CMK (cell line): ENCODE measurements around the gene BASP1.
"Not testable (repeated sequence)": the region's sequence is repeated elsewhere in the genome, so short reads cannot be mapped to it uniquely, and the experiment has no call there.

ENCODE experiments used
- DNase-seq: peaks from one replicate; pipeline ENCODE4 v3.0.0-alpha.2; 2010; ENCODE audit warnings: low read depth

The BASP1 gene

DNA sequence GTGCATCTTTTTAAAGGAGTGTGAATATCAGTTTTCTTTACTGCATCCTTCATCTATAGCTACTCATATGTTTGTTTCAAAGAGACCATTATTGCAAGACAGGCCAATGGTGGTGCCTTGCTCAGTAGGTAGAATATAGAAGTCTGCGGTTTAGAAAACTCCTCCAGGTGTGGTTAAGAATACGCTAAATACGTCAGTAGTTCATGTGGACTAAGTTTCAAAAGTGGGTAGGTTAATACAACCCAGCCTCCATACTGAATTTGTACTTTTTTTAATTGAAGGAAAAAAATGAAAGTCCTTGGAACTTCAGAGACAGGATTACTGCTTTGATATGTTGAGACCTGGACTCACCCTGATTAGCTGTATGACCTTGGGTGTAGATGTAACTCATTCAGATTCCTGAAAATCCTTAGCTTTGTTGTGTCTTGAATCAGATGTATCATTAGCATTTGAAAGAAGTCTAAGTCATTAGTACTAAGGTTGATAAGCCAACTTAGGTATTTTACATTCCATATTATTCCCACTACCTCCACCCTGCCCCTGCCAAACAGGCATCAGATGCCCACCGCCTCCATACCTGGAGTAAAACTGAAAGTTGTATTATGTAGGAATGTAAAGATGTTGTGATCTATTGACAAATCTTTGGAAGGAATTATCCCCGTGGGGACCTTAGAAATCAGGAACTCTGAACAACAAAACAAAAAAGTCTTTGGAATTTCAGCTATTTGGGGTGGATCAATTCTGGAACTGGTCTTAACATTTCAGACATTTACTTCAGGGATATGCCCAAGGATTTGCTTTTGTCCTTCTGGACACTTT is 6.1 kb downstream of the BASP1 start:
- no peak for DNase-seq

DNA sequence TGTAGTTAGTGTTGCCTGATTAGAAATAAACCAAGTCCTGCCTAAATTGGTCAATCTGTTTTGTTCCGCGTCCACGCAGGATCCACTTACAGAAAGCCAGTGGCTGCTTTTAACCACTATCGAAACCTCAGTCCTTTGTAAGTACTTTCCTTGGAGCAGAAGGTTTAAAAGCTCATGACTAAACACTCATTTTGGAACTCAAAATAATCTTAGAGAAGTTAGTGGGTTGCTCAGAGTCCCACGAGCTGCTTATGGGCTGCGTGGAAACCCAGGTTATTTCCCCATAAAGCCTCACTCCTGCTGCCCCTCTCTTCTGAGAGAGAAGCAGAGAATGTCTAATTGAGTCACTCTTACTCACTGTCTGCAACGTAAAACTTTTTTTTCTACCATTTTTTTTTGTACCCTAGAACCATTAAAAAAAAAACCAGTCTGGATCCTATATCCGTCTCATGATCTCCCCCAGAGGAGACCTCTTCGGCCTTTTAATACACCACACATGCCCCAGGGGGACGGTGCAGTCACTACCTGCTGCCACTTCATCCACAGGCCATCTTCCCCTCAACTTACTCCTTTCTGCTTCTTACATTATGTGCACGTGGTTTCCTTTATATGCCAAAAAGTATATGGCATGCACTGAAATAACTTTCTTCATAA is 7.6 kb downstream of the BASP1 start:
- no peak for DNase-seq

DNA sequence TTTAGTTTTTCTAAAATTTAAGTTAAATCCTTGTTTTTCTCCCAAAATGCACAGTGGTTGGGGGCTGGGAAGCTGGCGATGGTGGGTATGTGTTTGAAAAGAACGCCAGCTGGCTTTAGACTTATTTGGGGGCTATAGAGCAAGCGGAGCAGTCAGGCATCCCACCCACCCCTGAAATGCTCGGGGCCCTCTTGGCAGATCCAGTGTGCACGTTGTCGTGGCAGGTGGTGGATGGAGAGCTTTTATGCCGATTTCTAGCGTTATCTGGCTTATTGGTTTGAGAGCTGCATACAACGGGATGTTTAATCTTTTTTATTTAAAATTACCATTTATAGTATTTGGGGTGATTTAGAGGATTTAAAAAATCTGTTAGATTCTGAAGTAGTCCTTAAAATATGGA is 8.1 kb downstream of the BASP1 start:
- no peak for DNase-seq

DNA sequence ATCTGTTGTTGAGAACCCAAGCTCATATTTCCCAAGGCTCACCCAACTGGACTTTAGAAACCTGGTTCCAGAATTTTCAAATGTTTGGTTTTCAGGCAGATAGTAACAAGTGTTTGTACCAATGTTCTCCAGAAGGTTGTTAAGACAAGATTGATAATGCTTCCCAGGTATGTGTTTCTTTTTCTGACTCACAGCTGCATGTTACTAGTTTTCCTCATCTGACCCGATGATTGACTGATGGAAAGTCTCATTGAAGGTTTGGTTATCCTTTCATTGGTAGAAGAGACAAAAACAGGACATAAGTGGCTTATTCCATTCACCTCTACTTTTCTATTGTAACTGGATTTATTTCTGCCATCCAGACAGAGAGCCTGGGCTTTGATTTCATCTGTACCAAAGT is 10.4 kb downstream of the BASP1 start:
- no peak for DNase-seq

DNA sequence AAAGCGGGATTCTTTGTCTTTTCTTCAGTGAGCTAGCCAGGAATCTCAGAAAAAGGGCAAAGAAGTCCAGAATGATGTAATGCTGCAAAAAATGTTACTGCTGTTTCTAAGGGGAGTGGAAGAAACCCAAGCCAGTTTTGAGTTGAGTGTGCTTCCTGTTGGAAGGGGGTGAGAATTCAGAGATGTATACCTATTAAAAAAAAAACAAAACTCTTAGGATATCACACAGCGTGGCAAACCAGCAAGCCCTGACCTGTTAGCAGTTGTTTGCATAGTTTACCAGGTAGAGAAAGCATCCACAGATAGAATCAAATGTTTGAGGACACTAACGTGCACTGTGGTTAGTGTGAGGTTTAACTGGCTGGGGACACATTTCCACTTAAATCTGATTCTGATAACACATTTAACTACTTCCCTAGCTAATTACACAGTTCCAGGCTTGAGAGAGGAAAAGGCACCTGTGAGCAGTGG is 11.4 kb downstream of the BASP1 start:
- DNase-seq: no peak

DNA sequence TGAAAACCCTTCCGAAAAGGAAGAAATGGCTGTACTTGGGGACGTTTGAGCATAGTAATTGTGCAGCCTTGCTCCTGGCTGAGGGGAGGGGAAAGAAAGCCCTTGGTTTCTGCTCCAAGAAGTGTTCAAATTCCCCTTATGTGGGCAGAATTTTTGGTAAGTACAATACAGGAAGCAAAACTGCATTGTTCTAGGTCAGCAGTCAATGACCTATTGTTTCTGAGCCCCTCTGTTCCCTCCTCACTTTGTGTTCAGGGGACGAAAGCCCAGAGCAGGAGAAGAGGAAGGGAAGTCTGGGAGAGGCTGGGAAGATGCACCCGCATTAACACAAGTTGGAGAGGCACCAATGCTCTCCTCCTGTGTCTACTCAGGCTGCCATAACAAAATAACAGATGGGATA is 11.9 kb downstream of the BASP1 start:
- no peak for DNase-seq

DNA sequence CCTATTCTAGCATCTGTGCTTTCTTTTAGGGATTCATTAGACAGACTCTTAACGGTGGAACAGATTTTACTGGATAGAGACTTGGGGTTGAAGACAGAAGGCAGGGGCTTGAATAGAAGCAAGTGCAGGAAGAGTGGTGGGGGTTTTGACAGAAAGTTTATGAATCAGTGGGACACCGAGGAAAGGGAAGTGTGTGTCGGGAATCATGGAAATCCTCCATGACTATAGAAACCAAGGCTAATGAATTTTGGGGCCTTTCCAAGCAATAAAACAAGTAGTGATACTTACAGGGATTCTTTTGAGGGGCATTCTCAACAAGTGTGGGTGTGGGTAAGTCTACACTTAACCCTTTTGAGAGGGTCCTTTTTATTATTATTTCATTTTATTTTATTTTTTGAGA is 12.8 kb downstream of the BASP1 start:
- no peak for DNase-seq

DNA sequence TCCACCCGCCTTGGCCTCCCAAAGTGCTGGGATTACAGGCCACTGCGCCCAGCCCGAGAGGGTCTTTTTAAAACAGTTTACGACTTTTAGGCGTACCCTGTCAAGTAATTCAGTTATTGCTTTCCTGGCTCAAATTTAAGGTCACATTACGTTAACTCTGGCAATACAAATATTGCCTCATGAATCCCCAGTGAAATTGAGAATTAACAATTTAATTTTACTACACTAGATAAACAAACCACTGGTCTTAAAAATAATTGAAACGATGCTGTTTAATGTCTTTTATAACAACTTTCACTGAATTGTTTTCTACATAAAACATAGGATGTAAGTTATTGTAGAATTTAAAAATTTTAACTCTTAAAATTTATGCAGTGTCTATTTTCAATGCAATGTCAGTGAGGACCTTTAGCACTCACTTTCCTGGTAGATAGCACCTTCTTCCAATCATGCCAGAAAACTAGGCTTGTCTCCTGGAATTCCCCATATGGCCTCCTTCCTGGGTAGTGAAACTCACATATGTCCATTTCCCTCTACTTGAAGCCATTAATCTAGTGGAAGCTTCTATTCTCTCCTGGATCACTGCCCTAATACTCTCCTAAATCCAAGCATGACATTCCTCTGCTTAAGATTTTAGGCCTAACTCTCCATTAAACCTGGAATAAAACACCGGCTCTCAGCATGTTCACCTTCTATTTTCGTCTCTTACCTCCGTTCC is 13.5 kb downstream of the BASP1 start:
- no peak for DNase-seq

DNA sequence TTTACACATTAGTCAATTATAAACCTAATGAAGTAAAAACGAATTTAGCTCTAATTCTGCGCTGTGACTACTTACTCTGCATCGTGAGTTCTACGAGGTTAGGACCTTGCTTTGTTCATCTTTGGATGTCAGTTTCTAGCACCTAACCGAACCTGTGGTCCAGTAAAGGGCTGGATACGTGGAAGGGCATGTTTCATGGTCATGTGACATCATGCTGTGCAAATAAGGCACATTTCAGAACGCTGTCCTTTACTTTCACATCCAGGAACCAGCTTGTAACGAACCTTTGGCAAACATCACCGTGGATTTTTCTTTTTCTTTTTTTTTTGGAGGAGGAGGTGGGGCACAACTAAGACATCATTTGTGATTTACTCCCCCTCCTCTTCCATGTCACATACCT is 15.0 kb downstream of the BASP1 start:
- DNase-seq: no peak

DNA sequence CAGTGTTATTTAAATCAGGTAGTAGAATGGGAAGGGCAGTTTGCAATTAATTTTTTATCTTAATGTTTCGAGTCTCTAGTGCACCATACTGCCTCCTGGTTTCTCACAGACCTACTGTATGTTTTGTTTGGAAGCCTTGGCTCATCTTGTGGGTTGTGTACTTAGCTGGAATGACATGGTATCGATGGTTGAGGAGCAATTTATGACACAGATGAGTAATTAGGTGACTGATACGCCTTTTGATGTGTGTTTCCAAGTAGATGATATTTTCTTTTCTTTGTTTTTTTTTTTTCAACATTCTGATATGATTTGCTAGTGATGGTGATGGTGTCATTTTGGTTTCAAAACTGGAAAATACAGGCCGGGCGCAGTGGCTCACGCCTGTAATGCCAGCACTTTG is 16.1 kb downstream of the BASP1 start:
- no peak for DNase-seq

DNA sequence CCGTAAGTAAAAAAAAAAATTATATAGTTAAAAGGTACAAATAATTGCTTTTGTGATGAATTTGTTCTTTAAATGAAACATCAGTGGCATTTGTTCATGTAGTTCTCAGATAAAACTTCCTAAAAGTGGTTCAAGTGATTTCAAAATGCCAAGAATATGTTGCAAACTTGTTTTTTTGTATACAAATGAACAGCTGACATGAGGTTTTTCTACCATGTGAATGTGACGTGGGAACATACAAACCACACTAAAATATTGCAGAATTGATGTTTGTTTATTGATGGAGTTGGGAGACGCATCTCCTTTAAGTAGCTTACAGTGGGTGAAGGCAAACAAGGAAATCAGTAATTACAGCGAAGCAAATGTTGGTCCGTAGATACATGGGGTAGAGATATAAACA is 16.9 kb downstream of the BASP1 start:
- DNase-seq: no peak

DNA sequence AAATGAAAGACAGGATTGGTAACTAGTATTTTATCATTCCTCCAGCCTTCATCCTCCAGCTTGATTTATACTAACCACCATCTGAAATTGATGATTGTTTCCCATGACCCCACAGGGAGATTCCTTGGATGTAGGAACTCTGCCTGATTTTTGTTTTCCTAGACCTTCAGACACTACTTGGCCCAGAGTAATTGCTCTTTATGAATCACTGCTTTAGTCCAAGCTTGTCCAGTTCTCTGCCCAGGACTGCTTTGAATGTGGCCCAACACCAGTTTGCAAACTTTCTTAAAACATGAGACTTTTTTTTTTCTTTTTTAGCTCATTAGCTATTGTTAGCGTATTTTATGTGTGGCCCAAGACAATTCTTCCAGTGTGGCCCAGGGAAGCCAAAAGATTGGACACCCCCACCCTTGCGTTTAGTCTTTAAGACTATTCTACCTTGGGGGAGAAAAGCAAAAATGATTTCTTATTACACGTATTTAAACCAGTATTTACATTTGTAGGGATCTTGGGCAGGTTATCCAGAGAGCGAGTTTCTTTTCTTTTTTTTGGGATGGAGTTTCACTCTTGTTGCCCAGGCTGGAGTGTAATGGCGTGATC is 18.4 kb downstream of the BASP1 start:
- DNase-seq: no peak

DNA sequence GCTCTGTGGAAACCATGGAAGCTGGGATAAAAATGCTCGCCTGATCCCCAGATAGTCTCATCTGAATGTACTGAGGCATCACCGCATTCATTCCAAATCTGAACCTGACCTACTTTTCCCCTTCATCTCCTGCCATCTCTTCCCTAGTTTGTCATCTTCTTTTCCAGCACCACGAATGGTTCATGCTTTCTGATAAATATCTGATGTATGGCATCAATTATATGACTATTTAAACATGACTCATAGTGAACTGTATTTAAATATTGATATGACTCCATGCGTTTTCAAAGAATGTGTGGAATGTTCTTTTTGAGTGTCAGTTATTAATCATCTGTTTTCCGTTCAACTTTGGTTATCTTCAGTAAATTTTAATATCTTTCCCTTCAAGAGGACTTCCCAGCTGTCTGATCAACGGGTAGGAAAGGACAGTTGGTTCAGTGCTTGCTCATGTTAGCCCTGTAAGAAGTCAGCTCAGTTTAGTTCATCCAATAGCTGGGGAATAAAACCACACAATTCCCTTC is 21.1 kb downstream of the BASP1 start:
- no peak for DNase-seq

DNA sequence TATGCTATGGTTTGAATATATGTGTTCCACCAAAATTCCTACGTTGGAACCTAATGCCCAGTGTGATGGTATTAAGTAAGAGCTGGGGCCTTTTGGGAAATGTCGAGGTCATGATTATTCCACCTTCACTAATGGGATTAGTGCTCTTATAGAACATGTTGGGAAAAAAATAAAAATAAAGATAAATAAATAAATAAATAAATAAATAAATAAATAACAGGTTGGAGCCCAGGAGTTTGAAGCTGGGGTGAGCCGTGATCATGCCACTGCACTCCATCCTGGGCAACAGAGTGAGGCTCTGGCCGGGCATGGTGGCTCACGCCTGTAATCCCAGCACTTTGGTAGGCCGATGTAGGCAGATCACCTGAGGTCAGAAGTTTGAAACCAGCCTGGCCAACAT is 22.5 kb downstream of the BASP1 start:
- DNase-seq: no peak

DNA sequence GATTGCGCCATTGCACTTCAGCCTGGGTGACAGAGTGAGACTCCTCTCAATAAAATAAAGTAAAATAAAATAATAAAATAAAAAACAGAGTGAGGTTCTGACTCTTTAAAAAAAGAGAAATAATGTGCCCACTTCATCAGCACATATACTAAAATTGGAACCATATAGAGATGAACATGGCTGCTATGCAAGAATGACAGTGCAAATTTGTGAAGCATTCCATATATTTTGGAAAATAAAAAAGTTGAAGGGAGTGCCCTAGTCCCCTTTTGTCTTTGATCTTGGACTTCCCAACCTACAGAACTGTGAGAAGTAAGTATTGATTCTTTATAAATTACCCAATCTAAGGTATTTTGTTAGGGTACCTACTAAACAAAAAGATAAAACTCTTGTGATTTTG is 23.1 kb downstream of the BASP1 start:
- DNase-seq: no peak

DNA sequence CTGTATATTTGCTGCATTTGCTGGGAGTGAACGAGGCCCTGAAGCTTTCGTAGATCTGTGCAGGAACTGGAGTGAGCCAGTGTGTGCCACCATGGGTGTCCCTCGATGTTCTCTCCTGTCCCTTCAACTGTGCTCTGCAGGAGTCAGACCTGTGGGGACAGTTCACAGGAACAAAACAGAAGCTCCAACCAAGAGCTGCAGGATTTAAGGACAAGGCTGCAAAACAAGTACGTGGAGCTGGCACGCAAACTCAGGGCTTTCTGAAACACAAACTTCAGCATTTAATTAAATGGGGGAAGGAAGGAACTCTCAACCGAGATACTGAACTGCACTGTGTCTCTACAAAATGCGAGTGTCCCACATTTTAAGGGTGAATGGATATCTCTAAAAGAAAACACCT is 24.2 kb downstream of the BASP1 start:
- DNase-seq: no peak

DNA sequence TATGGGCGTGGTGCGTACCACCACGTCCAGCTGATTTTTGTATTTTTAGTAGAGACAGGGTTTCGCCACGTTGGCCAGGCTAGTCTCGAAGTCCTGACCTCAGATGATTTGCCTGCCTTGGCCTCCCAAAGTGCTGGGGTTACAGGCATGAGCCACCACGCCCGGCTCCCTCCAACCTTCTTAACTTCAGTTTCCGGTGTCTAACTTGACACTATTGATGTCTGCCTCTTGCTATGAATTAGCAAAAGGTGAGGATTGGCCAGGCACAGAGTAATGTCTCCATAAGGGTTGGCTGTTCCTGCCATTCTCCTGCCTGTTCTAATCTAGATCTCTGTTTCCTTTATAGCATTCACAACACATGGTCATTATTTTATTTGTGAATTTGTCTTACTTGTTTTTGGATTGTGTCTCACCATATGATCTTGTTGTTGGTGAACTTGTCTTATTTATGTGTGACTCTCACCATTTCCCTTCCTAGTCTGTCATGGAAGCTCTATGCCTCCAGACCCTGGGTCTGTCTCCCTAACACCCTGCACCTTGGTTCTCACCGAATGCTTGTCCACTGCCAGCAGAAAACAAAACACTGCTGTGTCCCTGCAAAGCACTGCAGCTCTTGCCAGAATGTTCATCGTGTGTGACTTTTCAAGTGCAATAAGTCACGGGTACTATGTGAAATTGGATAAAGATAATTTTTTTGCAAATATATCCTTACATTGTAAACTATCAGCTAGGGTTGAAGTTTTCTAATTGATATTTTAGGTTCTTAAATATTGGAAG is 26.0 kb downstream of the BASP1 start:
- no peak for DNase-seq

DNA sequence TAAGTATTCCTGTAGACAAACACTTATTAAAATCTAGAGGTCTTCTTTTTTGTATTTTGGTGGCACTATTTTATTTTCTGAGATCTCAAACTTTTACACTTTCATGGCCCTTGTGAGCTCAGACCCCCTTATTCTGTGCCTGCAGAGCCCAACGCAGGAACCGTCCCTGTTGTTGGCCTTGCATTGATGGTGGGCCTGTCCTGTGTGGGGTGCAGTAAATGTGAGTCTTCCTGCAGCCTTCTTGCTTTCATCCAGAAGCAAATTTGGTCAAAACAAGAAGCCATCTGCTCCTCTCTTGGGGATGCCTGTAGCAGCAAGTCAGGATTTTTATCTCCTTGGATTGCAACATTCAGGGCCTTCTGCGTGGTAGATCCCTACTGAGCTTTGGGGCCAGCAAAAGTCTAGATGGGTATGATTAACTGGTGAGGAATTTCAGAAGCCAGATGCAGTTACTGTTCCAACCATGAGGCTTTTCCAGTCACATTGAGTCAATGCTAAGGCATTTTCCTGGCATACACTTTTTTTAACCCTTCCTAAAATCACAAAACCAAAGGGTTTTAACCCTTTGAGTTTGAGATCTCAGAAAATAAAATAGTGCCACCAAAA is 31.7 kb downstream of the BASP1 start:
- DNase-seq: no peak

DNA sequence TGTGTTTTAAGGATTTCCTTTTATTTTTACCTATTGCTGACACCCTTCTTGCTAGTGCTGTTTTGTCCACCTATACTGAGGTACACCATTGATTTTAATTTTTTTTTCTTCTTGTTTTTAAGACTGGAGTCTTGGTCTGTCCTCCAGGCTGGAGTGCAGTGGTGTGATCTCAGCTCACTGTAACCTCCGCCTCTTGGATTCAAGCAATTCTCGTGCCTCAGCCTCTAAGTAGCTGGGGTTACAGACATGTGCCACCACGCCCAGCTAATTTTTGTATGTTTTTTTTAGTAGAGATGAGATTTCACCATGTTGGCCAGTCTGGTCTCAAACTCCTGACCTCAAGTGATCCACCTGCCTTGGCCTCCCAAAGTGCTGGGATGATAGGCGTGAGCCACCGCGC is 32.4 kb downstream of the BASP1 start:
- DNase-seq: not testable (repeated sequence)

DNA sequence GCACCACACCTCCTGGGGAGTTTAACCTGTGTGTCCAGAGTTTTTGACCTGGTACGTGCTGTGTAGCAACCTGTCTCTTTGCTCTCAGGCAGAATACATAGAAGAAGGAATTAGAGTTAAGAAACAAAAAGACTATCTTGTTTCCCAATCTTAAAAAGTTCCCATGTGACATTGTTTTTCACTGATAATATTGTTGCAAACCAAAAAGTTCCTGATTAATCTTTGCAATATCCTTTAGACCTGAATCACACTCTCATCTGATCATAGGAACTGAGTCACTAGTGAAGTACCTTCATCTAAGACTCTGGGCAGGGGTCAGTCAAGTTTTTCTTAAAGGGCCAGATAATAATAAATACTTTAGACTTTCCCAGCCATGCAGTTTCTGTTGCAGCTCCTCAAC is 35.1 kb downstream of the BASP1 start:
- DNase-seq: no peak

DNA sequence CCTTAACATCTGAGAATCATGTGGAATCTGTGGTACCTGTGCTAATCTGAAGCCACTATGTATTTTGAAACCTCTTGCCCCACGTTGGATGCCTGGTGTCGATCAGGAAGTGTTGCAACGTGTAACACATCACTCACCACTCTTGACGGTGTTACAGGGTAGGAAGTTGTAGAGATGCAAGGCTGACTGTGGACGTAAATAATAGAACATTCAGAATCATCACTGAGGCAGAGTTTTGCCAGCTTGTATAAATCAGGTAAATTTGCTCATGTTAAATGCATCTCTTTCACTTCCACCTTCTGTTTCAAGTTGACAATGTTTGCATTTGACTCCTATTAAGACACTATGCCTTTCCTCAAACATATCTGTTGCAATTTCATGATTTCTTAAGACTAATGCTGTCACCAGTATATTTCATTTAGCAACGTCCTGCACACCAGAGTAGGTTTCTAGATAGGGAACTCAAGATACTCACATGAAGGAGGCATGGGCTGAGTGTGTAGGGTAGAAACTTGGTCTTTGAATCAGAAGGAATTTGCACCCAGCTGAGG is 38.1 kb downstream of the BASP1 start:
- no peak for DNase-seq
